Uterus (tissue), 4 donors: Measurements from ENCODE around the gene NHS. TPM values are rescaled to one million over a fixed set of nuclear protein-coding genes. Genes with fewer than 3 reads are reported as not detected.
"Not testable (repeated sequence)": the region's sequence is repeated elsewhere in the genome, so short reads cannot be mapped to it uniquely, and the experiment has no call there.

Experiments used
- DNase-seq, 2 donors: peaks; one replicate each; pipeline ENCODE4 v3.0.0-alpha.2; 2019 to 2020
- H3K27ac ChIP-seq, 2 donors: fragments of 200-600 bp; sonication (generic); 1 replicate in 1 of 2; 2 replicates in 1 of 2; pipeline ENCODE4 v1.5.1; 2016 to 2018
- H3K27me3 ChIP-seq, 2 donors: fragments of 200-600 bp; sonication (generic); one replicate each; pipeline ENCODE4 v1.5.1; 2018 to 2019; ENCODE audit warnings: control low read depth in 1 of 2
- H3K36me3 ChIP-seq, 2 donors: fragments of 200-600 bp; sonication (generic); one replicate each; pipeline ENCODE4 v1.5.1; 2019; ENCODE audit warnings: control low read depth in 1 of 2
- H3K4me1 ChIP-seq, 2 donors: fragments of 200-600 bp; sonication (generic); one replicate each; pipeline ENCODE4 v1.5.1; 2018 to 2019; ENCODE audit warnings: control low read depth in 1 of 2
- H3K4me3 ChIP-seq, 2 donors: fragments of 200-600 bp; sonication (generic); 1 replicate in 1 of 2; 2 replicates in 1 of 2; pipeline ENCODE4 v1.5.1; 2018 to 2019; ENCODE audit warnings: mild to moderate bottlenecking in 1 of 2
- H3K9me3 ChIP-seq, 2 donors: fragments of 200-600 bp; sonication (generic); one replicate each; pipeline ENCODE4 v1.5.1; 2019; ENCODE audit warnings: control low read depth in 1 of 2
- CTCF ChIP-seq, 4 experiments: fragments of 200-600 bp in 2 of 4; fragments of 450-650 bp in 2 of 4; sonication (generic) in 2 of 4; IDR thresholded peaks; one replicate each; pipeline ENCODE4 v1.5.1; 2016 to 2019; ENCODE audit warnings: antibody characterized with exemption in 4 of 4, mild to moderate bottlenecking in 2 of 4, moderate library complexity in 1 of 4
- POLR2A ChIP-seq, 2 donors: fragments of 450-650 bp; IDR thresholded peaks; one replicate each; pipeline ENCODE4 v1.6.1; 2016; ENCODE audit warnings: antibody characterized with exemption in 2 of 2, mild to moderate bottlenecking in 1 of 2, moderate library complexity in 1 of 2
- intact Hi-C: fragments of 100-400 bp; cut with DNase I; formaldehyde crosslinking; loops from one replicate; pipeline ENCODE4 v1.15.1; 2023; ENCODE audit warnings: low total_unique reads
- total RNA-seq, 4 donors: library from RNA; depleted of rRNA in 3 of 4; stranded (reverse); fragments of >200 nt in 3 of 4; gene quantifications; one replicate each; pipeline versions ENCODE4 v1.1.0 to v1.2.4, GENCODE V29; 2014 to 2023
- donor health status: DM: yes; HTN: yes; CAD: no.

Gene NHS
- total RNA-seq, 4 donors from 2014 or later = 3.5 to 14.3 (median 9.5) TPM

DNA sequence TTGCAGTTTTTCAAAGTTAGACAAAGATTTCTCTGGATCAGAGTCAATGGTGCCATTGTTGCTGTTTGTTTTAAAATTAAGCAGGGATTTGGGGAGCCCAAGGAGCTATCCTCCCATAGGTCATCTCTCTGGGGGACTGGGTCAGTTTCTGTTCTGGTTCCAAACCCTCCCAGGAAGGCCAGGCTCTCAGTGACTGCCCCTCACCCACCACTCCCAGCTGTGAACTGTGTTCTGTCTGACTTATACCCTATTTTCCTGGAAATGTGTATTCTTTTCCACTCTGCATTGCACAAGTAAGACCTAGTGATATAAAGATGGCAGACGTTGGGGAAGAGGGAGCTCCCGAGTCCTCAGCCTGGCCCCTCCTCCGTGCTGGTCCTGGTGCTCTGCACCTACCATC lies 65.8 kb downstream of the NHS start:
- Histone ChIP-seq H3K27ac (no peak overlapping the region), H3K4me1 (no peaks in the 10 kb centered on the region)

DNA sequence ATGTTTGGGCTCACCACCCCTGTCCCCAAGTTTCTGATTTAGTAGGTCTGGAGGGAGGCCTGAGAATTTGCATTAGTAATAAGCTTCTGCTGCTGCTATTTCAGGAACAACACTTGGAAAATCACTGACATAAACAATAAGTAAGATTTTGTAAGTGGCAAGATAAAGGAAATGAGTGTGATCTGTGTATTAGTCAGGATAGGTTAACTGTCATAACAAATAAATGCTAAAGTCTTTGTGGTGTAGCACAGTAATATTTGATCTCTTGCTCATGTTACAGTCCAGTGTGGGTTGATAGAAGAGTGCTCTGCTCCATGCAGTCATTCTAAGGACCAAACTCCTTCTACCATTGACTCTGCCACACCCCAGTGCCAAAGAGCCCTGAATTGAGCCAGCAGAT lies 67.0 kb downstream of the NHS start:
- no peaks in the 10 kb centered on the region for H3K36me3 ChIP-seq
- peaks cover 0 to 4% of the 10 kb centered on the region in 2 donors for H3K27me3 ChIP-seq
- DNase-seq = no peak
- no peaks in the 10 kb centered on the region for H3K9me3 ChIP-seq
- H3K4me1 ChIP-seq = no peaks in the 10 kb centered on the region
- H3K4me3 ChIP-seq = no peak overlapping the region
- TF ChIP-seq CTCF (IDR thresholded peaks at IDR 0.05) = no peak
- no peak for TF ChIP-seq POLR2A (IDR thresholded peaks at IDR 0.05)
- intact Hi-C loops = no loop called here
- no peak overlapping the region for H3K27ac ChIP-seq

More for the DNA sequence above, 65.8 kb downstream of the NHS start:
- no peak for DNase-seq
- no peak overlapping the region for H3K4me3 ChIP-seq
- TF ChIP-seq POLR2A (IDR thresholded peaks at IDR 0.05) (no peak), CTCF (IDR thresholded peaks at IDR 0.05) (no peak)
- H3K27me3 ChIP-seq = peaks cover 0 to 4% of the 10 kb centered on the region in 2 donors
- H3K36me3 ChIP-seq = no peaks in the 10 kb centered on the region
- no peaks in the 10 kb centered on the region for H3K9me3 ChIP-seq
- intact Hi-C loops = no loop called here

GRCh38 chrX:17442898-17443297 lies 67.9 kb downstream of the NHS start:
- intact Hi-C loops = no loop called here
- H3K27me3 ChIP-seq = peaks cover 0 to 4% of the 10 kb centered on the region in 2 donors
- no peaks in the 10 kb centered on the region for H3K9me3 ChIP-seq
- TF ChIP-seq POLR2A (IDR thresholded peaks at IDR 0.05) (no peak), CTCF (IDR thresholded peaks at IDR 0.05) (no peak)
- no peak for DNase-seq
- no peak overlapping the region for H3K4me3 ChIP-seq
- H3K36me3 ChIP-seq = no peaks in the 10 kb centered on the region
- H3K27ac ChIP-seq = no peak overlapping the region
- H3K4me1 ChIP-seq = no peaks in the 10 kb centered on the region

DNA sequence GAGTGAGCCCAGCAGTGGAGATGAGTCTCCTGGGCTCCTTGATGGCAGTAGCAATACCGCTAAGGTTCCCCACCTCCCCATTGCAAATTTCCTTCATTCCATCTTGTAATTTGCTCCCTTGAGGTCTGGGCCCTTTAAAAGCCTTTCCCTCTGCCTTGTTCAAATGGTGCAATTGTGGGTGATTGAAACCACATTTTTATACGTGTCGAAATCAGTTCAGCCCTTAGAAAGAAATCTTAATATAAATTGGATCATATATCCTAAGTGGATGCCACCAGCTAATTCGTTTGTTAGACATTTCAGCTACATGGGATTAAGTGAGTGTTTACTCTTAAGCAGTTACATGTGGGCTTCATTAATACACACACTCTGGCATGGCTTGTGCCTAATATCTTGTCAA lies 68.6 kb downstream of the NHS start:
- no peaks in the 10 kb centered on the region for H3K9me3 ChIP-seq
- no peak overlapping the region for H3K27ac ChIP-seq
- no peak overlapping the region for H3K4me3 ChIP-seq
- no peaks in the 10 kb centered on the region for H3K36me3 ChIP-seq
- DNase-seq = no peak
- H3K4me1 ChIP-seq = no peaks in the 10 kb centered on the region
- TF ChIP-seq CTCF (IDR thresholded peaks at IDR 0.05) (no peak), POLR2A (IDR thresholded peaks at IDR 0.05) (no peak)
- intact Hi-C loops = no loop called here
- peaks cover 0 to 4% of the 10 kb centered on the region in 2 donors for H3K27me3 ChIP-seq

GRCh38 chrX:17446269-17446668 lies 71.3 kb downstream of the NHS start:
- H3K4me1 ChIP-seq, DNase-seq, H3K27ac ChIP-seq, H3K27me3 ChIP-seq, intact Hi-C loops, H3K4me3 ChIP-seq, H3K9me3 ChIP-seq, H3K36me3 ChIP-seq: not testable (repeated sequence)

- H3K4me1 ChIP-seq = no peaks in the 10 kb centered on the region
- H3K27me3 ChIP-seq = no peaks in the 10 kb centered on the region
- no peaks in the 10 kb centered on the region for H3K9me3 ChIP-seq
- no peak overlapping the region for H3K27ac ChIP-seq
- no peak for TF ChIP-seq POLR2A (IDR thresholded peaks at IDR 0.05)
- no peak for TF ChIP-seq CTCF (IDR thresholded peaks at IDR 0.05)
- H3K4me3 ChIP-seq = no peak overlapping the region
- intact Hi-C loops = no loop called here
- DNase-seq = no peak
- H3K36me3 ChIP-seq = no peaks in the 10 kb centered on the region
Observed at GRCh38 chrX:17448188-17448587, 73.2 kb downstream of the NHS start.
